ENCODE data around the gene RPS8.
"Not testable (repeated sequence)": the region's sequence is repeated elsewhere in the genome, so short reads cannot be mapped to it uniquely, and the experiment has no call there.

The RPS8 gene

DNA sequence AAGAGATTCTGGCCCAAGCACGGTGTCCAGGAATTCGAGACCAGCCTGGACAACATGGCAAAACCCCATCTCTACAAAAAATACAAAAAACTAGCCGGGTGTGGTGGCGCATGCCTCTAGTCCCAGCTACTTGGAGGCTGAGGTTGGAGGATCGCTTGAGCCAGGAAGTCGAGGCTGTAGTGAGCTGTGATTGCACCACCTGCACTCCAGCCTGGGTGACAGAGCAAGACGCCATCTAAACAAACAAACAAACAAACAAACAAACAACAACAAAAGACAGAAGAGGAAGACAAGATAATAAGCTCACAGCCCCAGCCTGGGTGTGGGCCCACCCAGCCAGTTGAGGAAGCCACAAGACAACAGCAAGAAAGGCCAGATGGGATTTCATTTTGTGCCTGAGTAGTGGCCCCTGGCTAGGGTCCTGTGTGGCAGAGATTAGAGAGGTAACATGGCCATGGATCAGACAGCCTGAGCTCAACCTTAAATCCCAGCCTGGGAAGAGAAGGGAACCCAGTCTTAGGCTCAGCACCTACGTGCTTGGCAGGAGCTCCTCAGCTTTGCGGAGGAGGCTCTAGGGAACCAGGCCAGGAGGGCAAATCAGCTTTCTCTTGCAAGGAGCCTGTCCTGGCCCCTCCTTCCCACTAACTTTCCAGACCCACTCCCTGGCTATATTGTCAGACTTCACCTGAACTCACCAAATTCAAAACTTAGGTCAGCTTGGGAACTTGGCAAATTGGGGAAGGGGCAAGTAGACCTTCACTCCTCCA, 17.6 kb downstream of the RPS8 start:
- H3K36me3 ChIP-seq (ENCODE audit: insufficient read depth), result no peaks in the 10 kb centered on the region
- H3K27ac ChIP-seq, result no peak overlapping the region
- no peaks in the 10 kb centered on the region for H3K4me1 ChIP-seq (ENCODE audit: low read depth, poor library complexity, severe bottlenecking)
- H4K20me1 ChIP-seq (ENCODE audit: insufficient read depth), result no peaks in the 10 kb centered on the region
- no peak overlapping the region for H3K9ac ChIP-seq
- no peak overlapping the region for H2AFZ ChIP-seq (ENCODE audit: low read depth)
- H3K4me2 ChIP-seq, result no peak overlapping the region
- no peaks in the 10 kb centered on the region for H3K27me3 ChIP-seq (ENCODE audit: insufficient read depth, low read depth)
- H3K79me2 ChIP-seq (ENCODE audit: insufficient read depth, low read depth), result no peaks in the 10 kb centered on the region
- TF ChIP-seq, protein P1, sequence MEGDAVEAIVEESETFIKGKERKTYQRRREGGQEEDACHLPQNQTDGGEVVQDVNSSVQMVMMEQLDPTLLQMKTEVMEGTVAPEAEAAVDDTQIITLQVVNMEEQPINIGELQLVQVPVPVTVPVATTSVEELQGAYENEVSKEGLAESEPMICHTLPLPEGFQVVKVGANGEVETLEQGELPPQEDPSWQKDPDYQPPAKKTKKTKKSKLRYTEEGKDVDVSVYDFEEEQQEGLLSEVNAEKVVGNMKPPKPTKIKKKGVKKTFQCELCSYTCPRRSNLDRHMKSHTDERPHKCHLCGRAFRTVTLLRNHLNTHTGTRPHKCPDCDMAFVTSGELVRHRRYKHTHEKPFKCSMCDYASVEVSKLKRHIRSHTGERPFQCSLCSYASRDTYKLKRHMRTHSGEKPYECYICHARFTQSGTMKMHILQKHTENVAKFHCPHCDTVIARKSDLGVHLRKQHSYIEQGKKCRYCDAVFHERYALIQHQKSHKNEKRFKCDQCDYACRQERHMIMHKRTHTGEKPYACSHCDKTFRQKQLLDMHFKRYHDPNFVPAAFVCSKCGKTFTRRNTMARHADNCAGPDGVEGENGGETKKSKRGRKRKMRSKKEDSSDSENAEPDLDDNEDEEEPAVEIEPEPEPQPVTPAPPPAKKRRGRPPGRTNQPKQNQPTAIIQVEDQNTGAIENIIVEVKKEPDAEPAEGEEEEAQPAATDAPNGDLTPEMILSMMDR (conservative IDR thresholded peaks at IDR 0.05; ENCODE audit: low read depth, low read length), result no peak
- no peak overlapping the region for H3K4me3 ChIP-seq (IDR thresholded peaks at IDR 0.05; ENCODE audit: insufficient read depth, low read depth, low read length)

DNA sequence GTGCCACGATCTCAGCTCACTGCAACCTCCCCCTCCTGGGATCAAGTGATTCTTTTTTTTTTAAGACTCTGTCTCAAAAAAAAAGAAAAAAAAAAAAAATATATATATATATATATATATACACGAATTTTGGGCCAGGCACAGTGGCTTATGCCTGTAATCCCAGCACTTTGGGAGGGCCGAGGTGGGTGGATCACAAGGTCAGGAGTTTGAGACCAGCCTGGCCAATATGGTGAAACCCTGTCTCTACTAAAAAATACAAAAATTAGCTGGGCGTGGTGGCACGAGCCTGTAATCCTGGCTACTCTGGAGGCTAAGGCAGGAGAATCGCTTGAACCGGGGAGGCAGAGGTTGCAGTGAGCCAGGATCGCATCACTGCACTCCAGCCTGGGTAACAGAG, 22.5 kb downstream of the RPS8 start:
- not testable (repeated sequence) for H3K27ac ChIP-seq

DNA sequence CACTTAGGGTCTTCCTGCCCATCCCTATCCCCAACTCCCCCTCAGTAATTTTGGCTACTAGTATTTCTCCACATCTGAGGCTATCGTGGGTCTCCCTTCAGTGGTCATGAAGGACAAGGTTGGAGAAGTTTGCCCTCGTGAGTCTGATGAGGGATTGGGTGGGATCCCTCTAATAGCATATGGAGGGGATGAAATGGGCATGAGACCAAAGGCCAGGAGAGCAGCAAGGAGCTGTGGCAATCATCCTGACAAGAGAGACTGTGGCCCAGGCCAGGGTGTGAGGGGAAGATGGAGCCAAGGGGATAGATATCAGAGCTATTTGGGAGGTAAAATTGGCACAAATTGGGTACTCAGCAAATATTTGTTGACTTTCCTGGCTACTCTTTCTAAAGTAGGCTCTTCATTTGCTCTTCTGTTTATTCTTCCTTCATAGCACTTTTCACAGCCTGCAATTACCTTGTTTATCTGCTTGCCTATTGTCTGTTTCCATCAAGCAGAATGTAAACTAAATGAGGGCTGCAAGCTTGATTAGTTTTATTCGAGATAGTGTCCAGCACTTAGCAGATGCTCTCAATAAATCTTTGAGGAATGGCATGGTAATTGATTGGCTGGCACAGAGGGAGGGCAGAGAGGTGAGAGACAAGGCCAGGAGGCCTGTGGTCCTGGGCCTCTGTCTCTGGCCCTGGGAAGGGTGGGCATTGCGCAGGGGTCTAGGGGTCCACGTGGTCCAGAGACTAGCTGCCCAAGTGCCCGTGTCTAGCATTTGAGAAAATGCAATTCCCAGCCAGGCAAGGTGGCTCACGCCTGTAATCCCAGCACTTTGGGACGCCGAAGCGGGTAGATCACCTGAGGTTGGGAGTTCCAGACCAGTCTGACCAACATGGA, 23.4 kb downstream of the RPS8 start:
- Histone ChIP-seq H4K20me1 (ENCODE audit: insufficient read depth) (no peaks in the 10 kb centered on the region), H3K27me3 (ENCODE audit: insufficient read depth, low read depth) (no peaks in the 10 kb centered on the region), H3K4me2 (peak overlapping the region; percentile 31; the same call in 1 of the 2 replicates), H3K9ac (peak overlapping the region; percentile 91; the same call in 1 of the 2 replicates), H3K4me1 (ENCODE audit: low read depth, poor library complexity, severe bottlenecking) (peaks cover 21% of the 10 kb centered on the region), H3K27ac (peak overlapping the region; percentile 56), H3K79me2 (ENCODE audit: insufficient read depth, low read depth) (peaks cover 12% of the 10 kb centered on the region), H3K4me3 (IDR thresholded peaks at IDR 0.05; ENCODE audit: insufficient read depth, low read depth, low read length) (no peak overlapping the region), H3K36me3 (ENCODE audit: insufficient read depth) (no peaks in the 10 kb centered on the region), H2AFZ (ENCODE audit: low read depth) (peak overlapping the region; percentile 92)
- TF ChIP-seq, protein P1 (conservative IDR thresholded peaks at IDR 0.05; ENCODE audit: low read depth, low read length), result no peak

More for the DNA sequence above, 22.5 kb downstream of the RPS8 start:
- H3K4me2 ChIP-seq; H3K4me3 ChIP-seq (IDR thresholded peaks at IDR 0.05; ENCODE audit: insufficient read depth, low read depth, low read length); H3K36me3 ChIP-seq (ENCODE audit: insufficient read depth); H3K9ac ChIP-seq; H4K20me1 ChIP-seq (ENCODE audit: insufficient read depth); H3K27me3 ChIP-seq (ENCODE audit: insufficient read depth, low read depth); H3K79me2 ChIP-seq (ENCODE audit: insufficient read depth, low read depth): not testable (repeated sequence)
- Histone ChIP-seq H3K4me1 (ENCODE audit: low read depth, poor library complexity, severe bottlenecking) (peaks cover 21% of the 10 kb centered on the region), H2AFZ (ENCODE audit: low read depth) (peak overlapping the region; percentile 92; the same call in 1 of the 2 replicates)

DNA sequence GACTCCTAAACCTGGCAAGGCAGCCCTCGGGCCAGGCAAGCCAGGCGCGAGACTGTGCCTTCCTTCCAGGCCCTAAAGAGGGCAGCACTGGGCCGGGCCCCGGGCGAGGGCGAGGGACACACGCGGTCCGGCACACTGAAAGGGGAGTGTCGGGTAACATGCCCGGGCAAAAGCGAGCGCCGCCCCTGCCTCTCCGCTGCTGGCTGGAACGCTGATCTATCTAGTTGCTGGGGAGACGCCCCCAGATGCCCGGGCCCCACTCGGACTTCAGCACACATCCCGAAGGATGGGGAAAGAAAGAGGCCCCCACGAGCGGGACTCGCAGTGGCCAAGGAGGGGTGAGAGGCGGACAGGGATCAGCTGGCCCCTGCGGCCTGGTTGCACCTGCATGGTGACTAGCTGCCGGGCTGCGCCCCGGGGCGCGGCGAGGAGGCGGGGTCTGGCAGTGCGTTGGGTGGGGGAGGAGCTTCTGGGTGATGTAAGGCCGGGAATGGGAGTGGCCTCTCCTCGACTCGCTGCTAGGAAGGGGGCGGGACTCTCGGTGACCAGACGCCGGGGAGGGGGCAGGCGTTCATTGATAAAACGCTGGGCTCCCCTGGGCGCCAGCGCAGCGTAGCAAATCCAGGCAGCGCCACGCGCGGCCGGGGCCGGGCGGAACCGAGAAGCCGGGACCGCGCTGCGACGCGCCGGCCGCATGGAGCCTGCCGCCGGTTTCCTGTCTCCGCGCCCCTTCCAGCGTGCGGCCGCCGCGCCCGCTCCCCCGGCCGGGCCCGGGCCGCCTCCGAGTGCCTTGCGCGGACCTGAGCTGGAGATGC, 24.6 kb downstream of the RPS8 start, which contains the start of gene PLK3:
Gene PLK3 (plus strand): TSS at position 608 of the 815 bp plus-strand sequence. CDS start 87 bp downstream, at position 695.
- Histone ChIP-seq H3K9ac (peak within 1 kb of the TSS; percentile 91), H3K4me3 (IDR thresholded peaks at IDR 0.05; ENCODE audit: insufficient read depth, low read depth, low read length) (peak within 1 kb of the TSS; percentile 27), H3K79me2 (ENCODE audit: insufficient read depth, low read depth) (peaks cover 12% of the 10 kb centered on the region), H3K27me3 (ENCODE audit: insufficient read depth, low read depth) (no peaks in the 10 kb centered on the region), H2AFZ (ENCODE audit: low read depth) (peak within 1 kb of the TSS; percentile 92), H4K20me1 (ENCODE audit: insufficient read depth) (no peaks in the 10 kb centered on the region), H3K27ac (peak within 1 kb of the TSS; percentile 56), H3K36me3 (ENCODE audit: insufficient read depth) (no peaks in the 10 kb centered on the region), H3K4me1 (ENCODE audit: low read depth, poor library complexity, severe bottlenecking) (peaks cover 21% of the 10 kb centered on the region), H3K4me2 (peak within 1 kb of the TSS; percentile 86)
- TF ChIP-seq, protein P1 (conservative IDR thresholded peaks at IDR 0.05; ENCODE audit: low read depth, low read length), result peak; percentile 74

All from KMS-11 (cell line).